Measurements from ENCODE around the gene DMWD. TPM values are rescaled to one million over a fixed set of nuclear protein-coding genes. Genes with fewer than 3 reads are reported as not detected.

Gene DMWD
- total RNA-seq, 4 donors from 2014 or later: 4.4 to 103 (median 36.9) TPM

DNA sequence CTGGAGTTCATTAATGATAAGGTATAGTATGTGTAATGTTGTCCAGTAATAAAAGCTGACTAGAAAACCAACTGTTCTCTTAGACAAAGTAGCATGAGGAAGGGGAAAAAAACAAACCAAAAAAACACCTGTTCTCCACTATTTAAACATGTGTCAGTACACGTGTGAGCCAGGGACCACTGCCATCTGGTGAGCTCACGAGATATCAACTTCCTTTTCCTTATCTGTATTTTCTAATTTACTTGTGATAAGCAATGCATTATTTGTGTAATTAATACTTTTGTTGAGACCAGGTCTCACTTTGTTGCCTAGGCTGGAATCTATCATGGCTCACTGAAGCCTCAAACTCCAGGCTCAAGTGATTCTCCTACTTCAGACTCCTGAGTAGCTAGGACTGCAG, 19.3 kb downstream of the DMWD start:
- H3K4me1 ChIP-seq: no peaks in the 10 kb centered on the region
- no peaks in the 10 kb centered on the region for H3K27me3 ChIP-seq
- no peak overlapping the region for H3K4me3 ChIP-seq
- TF ChIP-seq POLR2A (IDR thresholded peaks at IDR 0.05): no peak
- TF ChIP-seq, protein P1, sequence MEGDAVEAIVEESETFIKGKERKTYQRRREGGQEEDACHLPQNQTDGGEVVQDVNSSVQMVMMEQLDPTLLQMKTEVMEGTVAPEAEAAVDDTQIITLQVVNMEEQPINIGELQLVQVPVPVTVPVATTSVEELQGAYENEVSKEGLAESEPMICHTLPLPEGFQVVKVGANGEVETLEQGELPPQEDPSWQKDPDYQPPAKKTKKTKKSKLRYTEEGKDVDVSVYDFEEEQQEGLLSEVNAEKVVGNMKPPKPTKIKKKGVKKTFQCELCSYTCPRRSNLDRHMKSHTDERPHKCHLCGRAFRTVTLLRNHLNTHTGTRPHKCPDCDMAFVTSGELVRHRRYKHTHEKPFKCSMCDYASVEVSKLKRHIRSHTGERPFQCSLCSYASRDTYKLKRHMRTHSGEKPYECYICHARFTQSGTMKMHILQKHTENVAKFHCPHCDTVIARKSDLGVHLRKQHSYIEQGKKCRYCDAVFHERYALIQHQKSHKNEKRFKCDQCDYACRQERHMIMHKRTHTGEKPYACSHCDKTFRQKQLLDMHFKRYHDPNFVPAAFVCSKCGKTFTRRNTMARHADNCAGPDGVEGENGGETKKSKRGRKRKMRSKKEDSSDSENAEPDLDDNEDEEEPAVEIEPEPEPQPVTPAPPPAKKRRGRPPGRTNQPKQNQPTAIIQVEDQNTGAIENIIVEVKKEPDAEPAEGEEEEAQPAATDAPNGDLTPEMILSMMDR (IDR thresholded peaks at IDR 0.05): no peak
- no peaks in the 10 kb centered on the region for H3K9me3 ChIP-seq
- DNase-seq: no peak
- no peaks in the 10 kb centered on the region for H3K36me3 ChIP-seq
- intact Hi-C loops (cut with DNase I; ENCODE audit: low total_unique reads): no loop called here
- H3K27ac ChIP-seq: no peak overlapping the region

DNA sequence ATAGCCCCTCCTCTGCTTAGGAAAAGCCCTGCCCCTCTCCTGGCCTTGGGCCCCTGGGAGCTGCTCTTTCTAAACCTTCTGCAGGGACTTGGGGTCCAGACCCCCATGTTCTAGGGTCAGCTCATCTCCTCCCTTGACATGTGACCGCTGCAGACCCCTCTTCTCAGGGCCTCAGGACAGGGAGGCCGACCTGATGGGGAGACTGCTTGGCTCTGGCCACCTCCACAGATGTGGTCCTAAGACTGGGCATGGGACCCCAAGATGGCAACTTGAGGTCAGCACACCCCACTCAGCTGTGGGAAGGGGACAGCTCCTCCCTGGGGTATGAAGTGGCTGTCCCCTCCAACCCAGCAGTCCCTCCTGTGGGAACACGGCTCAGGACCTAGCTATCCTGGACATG, 19.7 kb downstream of the DMWD start:
- intact Hi-C loops (cut with DNase I; ENCODE audit: low total_unique reads): no loop called here
- Histone ChIP-seq H3K27ac (no peak overlapping the region), H3K4me1 (no peaks in the 10 kb centered on the region), H3K4me3 (no peak overlapping the region), H3K36me3 (no peaks in the 10 kb centered on the region), H3K27me3 (no peaks in the 10 kb centered on the region), H3K9me3 (no peaks in the 10 kb centered on the region)
- DNase-seq: no peak
- TF ChIP-seq, protein P1 (IDR thresholded peaks at IDR 0.05): no peak
- TF ChIP-seq POLR2A (IDR thresholded peaks at IDR 0.05): no peak

DNA sequence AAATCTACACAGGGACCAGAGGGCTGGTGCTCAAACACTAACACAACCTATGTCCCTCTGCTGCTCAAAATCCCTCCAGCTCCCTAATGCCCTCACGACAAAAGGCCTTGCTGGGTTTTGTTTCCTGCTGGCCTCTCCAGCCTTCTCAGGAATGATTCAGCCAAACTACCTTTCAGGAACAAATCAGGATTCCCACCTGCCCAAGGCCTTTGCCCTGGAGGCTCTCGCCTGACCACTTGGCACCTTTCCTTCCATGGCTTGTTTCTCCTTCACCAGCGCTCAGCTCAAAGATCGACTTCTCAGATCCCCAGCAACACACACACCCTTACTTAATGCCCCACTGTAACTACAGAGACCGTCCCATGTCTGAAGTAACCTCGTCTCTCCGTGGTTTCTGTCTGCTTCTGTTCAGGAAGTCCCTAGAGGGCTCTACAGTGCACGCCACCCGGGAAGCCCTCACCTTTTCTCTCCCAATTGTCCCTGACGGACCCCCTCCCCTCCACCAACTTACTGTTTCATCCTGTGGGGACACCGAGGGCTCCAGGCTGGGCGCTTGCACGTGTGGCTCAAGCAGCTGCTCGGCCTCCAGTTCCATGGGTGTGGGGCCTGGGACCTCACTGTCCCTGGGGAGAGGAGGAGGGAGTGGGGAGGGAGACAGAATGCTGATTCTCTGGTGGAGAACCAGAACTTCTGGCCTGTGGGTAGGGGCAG, 20.4 kb downstream of the DMWD start:
- TF ChIP-seq POLR2A (IDR thresholded peaks at IDR 0.05): no peak
- TF ChIP-seq, protein P1 (IDR thresholded peaks at IDR 0.05): no peak
- no peaks in the 10 kb centered on the region for H3K4me1 ChIP-seq
- no peaks in the 10 kb centered on the region for H3K9me3 ChIP-seq
- intact Hi-C loops (cut with DNase I; ENCODE audit: low total_unique reads): no loop called here
- no peaks in the 10 kb centered on the region for H3K27me3 ChIP-seq
- H3K4me3 ChIP-seq: no peak overlapping the region
- peak overlapping the region in 1 of 2 donors; percentile 92 for H3K27ac ChIP-seq
- DNase-seq: no peak
- H3K36me3 ChIP-seq: no peaks in the 10 kb centered on the region

GRCh38 chr19:45771311-45771933, 21.2 kb downstream of the DMWD start:
- Histone ChIP-seq H3K4me1 (peaks cover 0 to 7% of the 10 kb centered on the region in 2 donors), H3K36me3 (no peaks in the 10 kb centered on the region), H3K4me3 (peak overlapping the region in 1 of 2 donors; percentile 55), H3K27me3 (no peaks in the 10 kb centered on the region), H3K27ac (peak overlapping the region; percentile 90 to 92), H3K9me3 (no peaks in the 10 kb centered on the region)
- peak; percentile 48 to 53 for DNase-seq
- intact Hi-C loops (cut with DNase I; ENCODE audit: low total_unique reads): no loop called here
- TF ChIP-seq, protein P1 (IDR thresholded peaks at IDR 0.05): no peak
- TF ChIP-seq POLR2A (IDR thresholded peaks at IDR 0.05): no peak

Measured in uterus (tissue), 4 donors.